PC-3 (cell line): ENCODE results near the gene RTKN. TPM values are rescaled to one million over a fixed set of nuclear protein-coding genes. Genes with fewer than 3 reads are reported as not detected.

Source experiments
- ATAC-seq: fragments of 200-7000 bp; cut with Tn5 transposase; 2 replicates; pipeline ENCODE4 v1.9.1; 2020; ENCODE audit warnings: mild to moderate bottlenecking, moderate library complexity
- BruUV-seq: library from RNA; stranded (reverse); fragments of 400-500 nt; replicated peaks from 2 replicates; lab custom pipeline; 2021; lab: Mats Ljungman, UMichigan
- CTCF ChIA-PET: fragments of 300-600 bp; sonication (Branson Sonifier 250); formaldehyde crosslinking; loops from one replicate; lab custom pipeline; 2022; ENCODE audit warnings: antibody characterized with exemption; lab: Charles Lee
- POLR2A ChIA-PET: fragments of 300-600 bp; sonication (Branson Sonifier 250); formaldehyde crosslinking; loops from one replicate; lab custom pipeline; 2022; ENCODE audit warnings: antibody characterized with exemption; ENCODE audit not compliant: unreplicated experiment; lab: Charles Lee
- DNase-seq: peaks from one replicate; pipeline ENCODE4 v3.0.0-alpha.2; 2015
- H2AFZ ChIP-seq: fragments of 300-600 bp; sonication (generic); 2 replicates; pipeline ENCODE4 v1.6.0; 2016; ENCODE audit warnings: antibody characterized with exemption, low read length
- H3F3A ChIP-seq: fragments of 300-600 bp; sonication (generic); one replicate; pipeline ENCODE4 v1.6.0; 2017; ENCODE audit warnings: antibody characterized with exemption, low read length, control low read depth, mild to moderate bottlenecking; ENCODE audit not compliant: unreplicated experiment
- H3K27ac ChIP-seq: fragments of 300-600 bp; sonication (generic); 2 replicates; pipeline ENCODE4 v1.5.1; 2016; ENCODE audit warnings: mild to moderate bottlenecking, low read length
- H3K27me3 ChIP-seq: fragments of 300-600 bp; sonication (generic); 2 replicates; pipeline ENCODE4 v1.6.1; 2016; ENCODE audit warnings: low read length, mixed read lengths
- H3K36me3 ChIP-seq: fragments of 300-600 bp; sonication (generic); 2 replicates; pipeline ENCODE4 v1.6.1; 2016; ENCODE audit warnings: low read depth, mixed run types, low read length, mixed read lengths
- H3K4me1 ChIP-seq: fragments of 300-600 bp; sonication (generic); 2 replicates; pipeline ENCODE4 v1.5.1; 2016; ENCODE audit warnings: low read length; ENCODE audit not compliant: insufficient read depth
- H3K4me2 ChIP-seq: fragments of 300-600 bp; sonication (generic); 2 replicates; pipeline ENCODE4 v1.6.0; 2016; ENCODE audit warnings: low read length
- H3K4me3 ChIP-seq: fragments of 300-600 bp; sonication (generic); 2 replicates; pipeline ENCODE4 v1.5.1; 2016; ENCODE audit warnings: mild to moderate bottlenecking, low read length, mixed read lengths
- H3K79me2 ChIP-seq: fragments of 300-600 bp; sonication (generic); 2 replicates; pipeline ENCODE4 v1.6.1; 2017; ENCODE audit warnings: low read length, mixed read lengths
- H3K9ac ChIP-seq: fragments of 300-600 bp; sonication (generic); 2 replicates; pipeline ENCODE4 v1.6.0; 2016; ENCODE audit warnings: mild to moderate bottlenecking, low read length
- H3K9me2 ChIP-seq: fragments of 300-600 bp; sonication (generic); replicated peaks from 2 replicates; pipeline ENCODE4 v1.6.1; 2016; ENCODE audit warnings: mixed run types, low read length, mixed read lengths
- H3K9me3 ChIP-seq: fragments of 300-600 bp; sonication (generic); 2 replicates; pipeline ENCODE4 v1.6.1; 2016; ENCODE audit warnings: low read length, mixed read lengths
- H4K20me1 ChIP-seq: fragments of 300-600 bp; sonication (generic); 2 replicates; pipeline ENCODE4 v1.6.1; 2016; ENCODE audit warnings: low read length, mixed read lengths
- CTCF ChIP-seq: fragments of 300-600 bp; sonication (generic); conservative IDR thresholded peaks from 2 replicates; pipeline ENCODE4 v1.5.1; 2017; ENCODE audit warnings: antibody characterized with exemption, low read depth, mild to moderate bottlenecking, low read length
- EZH2 ChIP-seq: fragments of 300-600 bp; sonication (generic); IDR thresholded peaks from one replicate; pipeline ENCODE4 v1.6.1; 2017; ENCODE audit warnings: antibody characterized with exemption, mild to moderate bottlenecking, low read length; ENCODE audit not compliant: unreplicated experiment
- EZH2phosphoT487 ChIP-seq: fragments of 300-600 bp; sonication (generic); IDR thresholded peaks from 2 replicates; pipeline ENCODE4 v1.6.1; 2018; ENCODE audit warnings: mild to moderate bottlenecking, antibody characterized with exemption, low read length, borderline replicate concordance
- intact Hi-C: fragments of 100-400 bp; cut with micrococcal nuclease; formaldehyde crosslinking; loops from 2 replicates; pipeline ENCODE4 v1.9.0; 2023
- total RNA-seq: library from RNA; depleted of rRNA; stranded (reverse); fragments of >200 nt; gene quantifications from 2 replicates; pipeline ENCODE4 v1.2.3, GENCODE V29; 2014

RTKN gene
- total RNA-seq, 1 experiment from 2014 or later: 90.5 TPM

- H3K9me3 ChIP-seq: no peaks in the 10 kb centered on the region
- peak overlapping the region; percentile 84 for H3K4me3 ChIP-seq
- H3K36me3 ChIP-seq: peaks cover 5% of the 10 kb centered on the region; the same call in 1 of the 2 replicates
- BruUV-seq: no TSS peak
- H3K4me2 ChIP-seq: peak overlapping the region; percentile 91
- H3K9me2 ChIP-seq: no peaks in the 10 kb centered on the region
- TF ChIP-seq EZH2 (no peak), EZH2phosphoT487 (no peak), CTCF (no peak)
- DNase-seq (no peak), ATAC-seq (no peak)
- POLR2A ChIA-PET: interaction anchor here (0.6 kb wide), 1 partner anchor 25 kb away, joined by 6 read pairs; no protein-coding TSS in a partner anchor
- peak overlapping the region; percentile 84 for H3K9ac ChIP-seq
- H3K79me2 ChIP-seq: peaks cover 50% of the 10 kb centered on the region
- peaks cover 20% of the 10 kb centered on the region for H3K4me1 ChIP-seq
- CTCF ChIA-PET: no interaction called here
- intact Hi-C loops: no loop called here
- H4K20me1 ChIP-seq: no peaks in the 10 kb centered on the region
- no peak overlapping the region; the same call in 1 of the 2 replicates for H2AFZ ChIP-seq
- no peak overlapping the region for H3K27ac ChIP-seq
- no peaks in the 10 kb centered on the region for H3F3A ChIP-seq
- H3K27me3 ChIP-seq: no peaks in the 10 kb centered on the region
Measured at GRCh38 chr2:74481431-74481830, 39.7 kb upstream of the RTKN start.

- H3K36me3 ChIP-seq: peaks cover 13% of the 10 kb centered on the region
Measured at GRCh38 chr2:74474899-74475298, 33.2 kb upstream of the RTKN start.

More at GRCh38 chr2:74474899-74475298, 33.2 kb upstream of the RTKN start:
- H3K9me2 ChIP-seq: no peaks in the 10 kb centered on the region
- H3K4me1 ChIP-seq: peaks cover 14% of the 10 kb centered on the region
- no peak for ATAC-seq
- CTCF ChIA-PET: no interaction called here
- no peak overlapping the region for H3K9ac ChIP-seq
- H2AFZ ChIP-seq: no peak overlapping the region
- BruUV-seq: no TSS peak
- intact Hi-C loops: no loop called here
- no peak for DNase-seq
- peaks cover 17% of the 10 kb centered on the region for H3K79me2 ChIP-seq
- no peaks in the 10 kb centered on the region for H3K9me3 ChIP-seq
- H3K27ac ChIP-seq: no peak overlapping the region
- H3K4me3 ChIP-seq: no peak overlapping the region
- no peak overlapping the region for H3K4me2 ChIP-seq
- H4K20me1 ChIP-seq: no peaks in the 10 kb centered on the region
- TF ChIP-seq EZH2phosphoT487 (no peak), EZH2 (no peak), CTCF (peak; percentile 51)
- peaks cover 10% of the 10 kb centered on the region for H3F3A ChIP-seq
- POLR2A ChIA-PET: no interaction called here
- no peaks in the 10 kb centered on the region for H3K27me3 ChIP-seq
